Measurements from ENCODE around the gene DIPK1B.

The DIPK1B gene

DNA sequence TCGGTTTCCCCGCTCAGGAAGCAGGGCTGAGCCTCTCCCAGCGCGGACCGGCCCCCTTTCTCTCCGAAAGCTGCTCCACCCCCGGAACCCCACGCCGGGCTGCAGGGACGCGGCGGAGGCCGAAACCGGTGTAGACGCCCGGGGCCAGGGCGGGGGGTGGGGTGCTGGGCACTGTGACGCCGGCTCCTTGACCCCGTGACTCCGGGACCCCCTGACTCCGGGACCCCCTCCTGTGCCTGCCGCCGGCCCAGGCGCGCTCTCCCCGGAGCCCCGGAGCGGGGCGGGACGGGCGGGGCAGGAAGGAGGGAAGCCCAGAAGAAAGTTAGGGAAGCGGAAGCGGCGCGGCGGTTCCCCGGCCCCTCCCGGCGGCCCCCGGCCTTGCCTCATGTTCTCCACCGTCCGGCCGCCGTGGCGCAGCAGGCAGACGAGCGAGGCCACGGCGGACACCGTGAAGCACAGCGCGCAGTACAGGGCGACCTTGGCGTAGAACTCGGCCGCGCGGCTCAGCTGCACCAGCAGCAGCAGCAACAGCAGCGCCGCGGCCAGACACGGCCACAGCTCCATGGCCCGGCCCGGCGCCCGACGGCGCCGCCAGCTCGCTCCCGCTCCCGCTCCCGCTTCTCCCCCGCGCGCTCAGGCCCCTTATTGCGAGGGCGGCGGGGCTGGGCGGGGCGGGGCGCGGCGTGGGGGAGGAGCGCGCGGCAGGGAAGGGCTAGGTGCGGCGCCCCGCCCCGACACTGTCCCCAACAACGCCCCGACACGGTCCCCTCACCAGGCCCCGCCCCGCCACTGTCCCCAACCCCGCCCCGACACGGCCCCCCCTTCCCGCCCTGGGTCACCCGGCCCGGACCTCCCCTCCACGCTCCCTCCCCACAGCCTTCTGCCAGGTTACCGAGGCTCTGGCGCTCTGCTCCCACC is 25.3 kb upstream of the DIPK1B start, which contains the start of gene AGPAT2:
Gene AGPAT2 (minus strand): TSS at position 664 of the 918 bp plus-strand sequence. CDS start 100 bp downstream, at position 564.
- no peak for DNase-seq

DNA sequence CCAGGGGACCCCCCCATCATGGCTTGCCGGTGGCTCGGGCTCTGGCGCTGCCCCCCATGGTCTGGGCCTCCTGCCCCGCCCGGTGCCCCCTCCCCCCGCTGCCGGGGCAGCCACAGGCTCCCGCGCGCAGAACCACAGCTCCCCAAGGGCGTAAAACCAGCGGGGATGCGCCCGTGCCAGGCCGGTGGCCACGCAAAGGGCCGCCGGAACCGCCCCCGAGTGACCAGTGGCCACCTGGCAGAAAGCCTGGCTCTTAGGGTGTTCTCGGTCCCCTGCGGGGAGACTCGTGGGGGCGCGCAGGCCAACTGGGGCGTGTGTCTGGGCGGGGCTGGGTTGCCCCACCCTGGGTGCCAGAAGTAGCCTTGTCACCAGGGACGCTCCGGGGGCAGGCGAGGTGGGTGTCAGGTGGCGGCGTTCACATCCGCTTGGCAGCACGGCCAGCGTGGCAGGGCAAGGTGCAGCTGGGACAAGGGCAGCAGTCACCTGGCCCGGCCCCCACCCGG is 24.6 kb upstream of the DIPK1B start:
- DNase-seq = no peak

- DNase-seq = no peak
Measured at GRCh38 chr9:136688274-136689107, 23.9 kb upstream of the DIPK1B start.

DNA sequence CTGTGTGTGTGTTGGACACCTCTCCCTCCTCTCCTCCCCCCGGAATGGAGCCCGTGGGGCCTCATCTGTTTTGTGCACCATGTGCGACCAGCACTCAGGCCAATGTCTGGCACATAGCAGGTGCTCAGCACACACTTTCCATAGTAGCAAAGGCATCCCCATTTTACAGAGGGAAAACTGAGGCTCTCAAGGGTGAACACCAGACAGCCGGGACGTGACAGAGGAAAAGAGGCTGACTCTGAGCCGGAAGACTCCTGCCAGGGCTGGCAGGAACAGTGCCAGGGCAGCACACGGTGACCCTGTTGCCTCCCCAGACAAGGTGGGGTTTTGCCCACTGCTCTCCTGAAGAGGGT is 23.3 kb upstream of the DIPK1B start:
- DNase-seq = no peak

GRCh38 chr9:136690104-136690805 is 22.1 kb upstream of the DIPK1B start:
- no peak for DNase-seq

GRCh38 chr9:136690806-136691261 is 21.5 kb upstream of the DIPK1B start:
- peak; percentile 11 for DNase-seq

- no peak for DNase-seq
Measured at GRCh38 chr9:136691316-136692184, 20.8 kb upstream of the DIPK1B start.

- DNase-seq = no peak
Measured at GRCh38 chr9:136692185-136693134, 19.9 kb upstream of the DIPK1B start.

- DNase-seq = no peak
Measured at GRCh38 chr9:136693135-136693489, 19.3 kb upstream of the DIPK1B start.

DNA sequence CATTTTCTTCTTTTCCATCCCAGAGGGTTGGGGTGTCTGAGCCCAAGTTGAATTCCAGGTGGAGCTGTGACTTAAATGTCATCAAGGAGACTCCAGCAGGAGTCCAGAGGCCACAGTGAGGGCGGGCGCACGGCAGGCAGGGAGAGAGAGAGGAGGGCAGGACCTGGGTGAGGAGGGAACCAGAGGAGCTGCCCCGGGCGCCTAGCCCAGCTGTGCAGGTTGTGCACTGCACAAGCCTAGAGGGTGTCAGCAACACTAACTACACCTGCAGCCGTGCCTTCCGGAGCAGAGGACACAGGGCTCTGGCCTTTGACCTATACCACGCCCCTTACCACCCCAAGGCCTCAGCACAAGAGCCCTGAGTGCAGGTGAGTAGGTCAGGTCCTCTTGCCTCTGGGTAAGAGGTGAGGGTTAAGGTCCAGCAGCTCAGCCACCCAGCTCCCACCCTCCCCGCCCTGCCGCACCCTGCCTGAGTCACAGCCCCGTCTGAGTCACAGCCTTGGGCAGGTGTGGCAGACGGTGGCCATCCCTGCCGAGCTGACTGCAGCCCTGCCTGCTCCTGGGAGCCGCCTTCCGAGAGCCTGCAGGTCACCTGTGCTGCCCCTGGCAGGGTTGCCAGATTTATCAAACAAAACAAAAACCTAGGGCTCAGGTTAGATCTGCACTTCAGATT is 18.7 kb upstream of the DIPK1B start:
- DNase-seq = no peak

GRCh38 chr9:136694163-136694871 is 18.1 kb upstream of the DIPK1B start:
- DNase-seq = peak; percentile 30

DNA sequence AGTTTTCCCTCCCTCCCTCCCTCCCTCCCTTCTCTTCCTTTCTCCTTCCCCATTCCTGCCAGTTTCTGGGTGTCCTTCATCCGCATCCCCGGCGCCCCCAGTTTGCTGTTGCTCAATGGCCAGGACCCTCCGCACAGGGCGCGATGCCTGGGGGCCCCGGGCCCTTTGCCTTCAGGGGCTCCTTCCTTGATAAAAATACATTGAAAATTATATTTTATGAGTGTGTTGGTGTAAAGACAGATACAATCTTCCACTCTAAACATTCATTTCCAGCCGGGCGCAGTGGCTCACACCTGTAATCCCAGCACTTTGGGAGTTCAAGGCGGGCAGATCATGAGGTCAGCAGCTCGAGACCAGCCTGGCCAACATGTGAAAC is 17.5 kb upstream of the DIPK1B start:
- no peak for DNase-seq

DNA sequence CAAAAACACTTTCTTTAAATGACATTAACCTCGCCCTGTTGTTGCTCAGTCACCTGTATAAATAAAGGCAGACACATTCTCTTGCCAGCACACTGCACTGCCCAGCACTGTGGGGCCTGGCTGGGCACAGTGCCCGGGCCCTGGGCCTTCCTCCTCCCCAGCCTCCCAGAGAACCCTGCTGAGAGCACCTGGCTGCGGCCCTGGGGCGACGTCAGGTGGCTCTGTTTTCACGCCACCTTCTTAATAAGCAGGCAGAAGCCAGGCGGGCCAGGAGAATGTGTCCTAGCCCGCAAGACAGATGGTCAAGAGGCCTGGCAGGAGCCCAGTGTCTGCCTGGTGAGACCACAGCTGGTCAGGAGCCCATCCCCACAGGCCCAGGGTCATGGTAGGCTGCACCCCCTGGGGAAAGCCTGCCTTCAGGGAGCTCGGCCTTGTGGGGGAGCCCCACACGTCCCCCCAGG is 16.9 kb upstream of the DIPK1B start:
- peak; percentile 90 for DNase-seq

DNA sequence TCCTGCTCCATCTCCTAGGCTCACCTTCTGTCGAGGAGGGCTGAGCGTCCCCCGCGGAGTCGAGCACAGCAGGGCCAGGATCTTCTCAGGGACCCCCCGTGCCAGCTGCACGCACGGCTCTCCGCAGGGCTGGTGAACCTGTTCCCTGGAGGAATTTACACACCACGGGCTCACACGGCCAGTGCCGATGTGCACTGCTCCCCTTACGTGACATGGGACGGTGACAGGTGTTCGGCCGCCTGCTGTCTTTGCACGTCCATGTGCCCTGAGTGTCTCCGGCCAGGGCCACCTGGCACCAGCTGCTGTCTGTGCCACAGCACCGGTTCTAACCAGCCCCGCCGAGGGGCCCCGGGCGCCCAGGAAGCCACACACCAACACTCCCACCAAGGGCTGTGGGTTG is 16.4 kb upstream of the DIPK1B start:
- DNase-seq = peak; percentile 71

- no peak for DNase-seq
Measured at GRCh38 chr9:136696502-136696901, 15.9 kb upstream of the DIPK1B start.

DNA sequence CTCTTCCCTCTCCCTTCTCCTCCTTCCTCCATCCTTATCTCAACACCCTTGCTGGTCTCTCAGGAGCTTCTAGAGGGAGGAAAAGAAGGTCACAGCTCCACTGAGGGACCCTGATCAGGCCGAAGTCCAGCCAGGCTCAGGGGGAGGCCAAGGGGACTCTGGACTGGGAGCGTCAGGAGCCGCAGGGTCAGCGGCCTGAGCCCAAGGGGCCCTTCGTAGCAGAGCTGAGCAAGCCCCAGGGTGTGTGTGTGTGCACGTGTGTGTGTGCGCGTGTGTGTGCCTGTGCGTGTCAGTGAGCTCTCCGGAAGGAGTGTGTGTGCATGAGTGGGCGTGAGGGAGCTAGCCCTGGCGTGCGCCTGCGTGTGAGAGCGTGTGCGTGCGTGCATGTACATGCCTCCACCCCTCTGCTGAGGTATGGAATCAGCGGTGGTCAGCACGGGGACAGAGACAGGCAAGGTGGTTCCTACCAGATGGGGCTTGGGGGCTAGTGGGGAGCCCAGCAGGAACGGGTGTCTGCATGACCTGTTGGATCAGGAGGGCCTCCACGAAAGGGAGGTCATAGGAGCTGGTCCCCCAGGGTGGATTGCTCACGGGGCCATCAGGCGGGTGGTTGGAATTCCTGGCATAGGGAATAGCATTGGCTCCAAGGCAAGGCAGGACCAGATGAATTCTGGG is 15.1 kb upstream of the DIPK1B start:
- DNase-seq = no peak

DNA sequence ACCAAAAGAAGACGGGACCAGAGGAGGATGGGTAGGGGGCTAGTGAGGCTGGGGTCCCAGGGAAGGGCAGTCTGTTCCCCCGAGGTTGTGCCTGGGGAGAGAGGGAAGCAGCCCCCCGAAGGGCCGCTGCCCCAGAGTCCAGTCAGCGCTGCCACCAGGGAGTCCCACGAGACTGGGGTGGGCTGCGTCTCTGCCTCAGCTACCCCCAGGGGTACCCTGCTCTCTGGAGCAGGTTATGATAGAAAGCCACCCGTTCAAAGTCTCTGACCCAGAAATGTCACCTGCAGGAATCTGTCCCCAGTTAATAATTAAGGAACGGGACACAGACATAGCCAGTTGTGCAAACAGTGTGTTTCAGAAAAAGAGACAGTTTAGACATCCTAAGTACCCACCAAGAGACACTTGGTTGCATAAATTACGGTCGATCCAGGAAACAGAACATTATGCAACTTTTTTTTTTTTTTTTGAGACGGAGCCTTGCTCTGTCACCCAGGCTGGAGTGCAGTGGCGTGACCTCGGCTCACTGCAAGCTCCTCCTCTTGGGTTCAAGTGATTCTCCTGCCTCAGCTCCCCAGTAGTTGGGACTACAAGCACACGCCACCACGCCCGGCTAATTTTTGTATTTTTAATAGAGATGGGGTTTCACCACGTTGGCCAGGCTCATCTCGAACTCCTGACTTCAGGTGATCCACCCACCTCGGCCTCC is 14.4 kb upstream of the DIPK1B start:
- DNase-seq = no peak

DNA sequence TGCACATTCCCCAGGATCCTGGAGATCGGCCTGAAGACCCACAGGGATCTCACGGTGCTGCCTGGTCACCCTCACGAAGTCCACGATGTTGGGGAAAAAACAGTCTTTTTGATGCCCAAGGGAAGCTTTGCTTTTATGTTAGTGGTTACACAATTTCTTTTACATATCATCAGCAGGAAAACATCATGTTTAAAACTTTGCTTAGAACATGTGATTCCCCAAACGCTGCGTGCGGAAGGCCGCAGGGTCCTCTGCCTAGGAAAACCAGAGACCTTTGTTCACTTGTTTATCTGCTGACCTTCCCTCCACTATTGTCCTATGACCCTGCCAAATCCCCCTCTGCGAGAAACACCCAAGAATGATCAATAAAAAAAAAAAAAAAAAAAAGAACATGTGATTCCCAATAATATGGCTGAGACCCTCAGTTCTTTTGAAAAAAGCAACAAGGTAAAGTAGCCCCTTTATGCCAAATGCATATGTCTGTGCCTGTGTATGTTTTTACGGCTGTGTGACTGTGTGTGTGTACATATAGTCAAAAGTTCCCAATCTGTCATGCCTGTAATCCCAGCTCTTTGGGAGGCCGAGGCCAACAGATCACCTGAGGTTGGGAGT is 13.6 kb upstream of the DIPK1B start:
- no peak for DNase-seq

Measured in DMS79 (cell line).